Transverse colon (tissue), 4 donors: ENCODE data around the gene GSC2.

Experiments used
- EP300 ChIP-seq: sonication (generic); formaldehyde crosslinking; IDR thresholded peaks from one replicate; pipeline ENCODE4 v1.6.1; 2017; ENCODE audit warnings: antibody characterized with exemption, low read depth
- POLR2A ChIP-seq: fragments of 450-650 bp; IDR thresholded peaks from one replicate; pipeline ENCODE4 v1.6.1; 2016; ENCODE audit warnings: antibody characterized with exemption, mild to moderate bottlenecking, moderate library complexity
- POLR2AphosphoS5 ChIP-seq, 3 donors: sonication (generic); formaldehyde crosslinking; IDR thresholded peaks; one replicate each; pipeline ENCODE4 v1.6.1; 2016; ENCODE audit warnings: antibody characterized with exemption in 3 of 3
- TF ChIP-seq, protein P1 (sequence below), 5 experiments: fragments of 200-600 bp in 3 of 5; fragments of 450-650 bp in 2 of 5; sonication (generic) in 3 of 5; IDR thresholded peaks; 1 replicate in 2 of 5; 2 replicates in 3 of 5; pipeline ENCODE4 v1.5.1; 2016 to 2017; ENCODE audit warnings: antibody characterized with exemption in 5 of 5, inconsistent platforms in 3 of 5, mild to moderate bottlenecking in 2 of 5, moderate library complexity in 1 of 5

DNA sequence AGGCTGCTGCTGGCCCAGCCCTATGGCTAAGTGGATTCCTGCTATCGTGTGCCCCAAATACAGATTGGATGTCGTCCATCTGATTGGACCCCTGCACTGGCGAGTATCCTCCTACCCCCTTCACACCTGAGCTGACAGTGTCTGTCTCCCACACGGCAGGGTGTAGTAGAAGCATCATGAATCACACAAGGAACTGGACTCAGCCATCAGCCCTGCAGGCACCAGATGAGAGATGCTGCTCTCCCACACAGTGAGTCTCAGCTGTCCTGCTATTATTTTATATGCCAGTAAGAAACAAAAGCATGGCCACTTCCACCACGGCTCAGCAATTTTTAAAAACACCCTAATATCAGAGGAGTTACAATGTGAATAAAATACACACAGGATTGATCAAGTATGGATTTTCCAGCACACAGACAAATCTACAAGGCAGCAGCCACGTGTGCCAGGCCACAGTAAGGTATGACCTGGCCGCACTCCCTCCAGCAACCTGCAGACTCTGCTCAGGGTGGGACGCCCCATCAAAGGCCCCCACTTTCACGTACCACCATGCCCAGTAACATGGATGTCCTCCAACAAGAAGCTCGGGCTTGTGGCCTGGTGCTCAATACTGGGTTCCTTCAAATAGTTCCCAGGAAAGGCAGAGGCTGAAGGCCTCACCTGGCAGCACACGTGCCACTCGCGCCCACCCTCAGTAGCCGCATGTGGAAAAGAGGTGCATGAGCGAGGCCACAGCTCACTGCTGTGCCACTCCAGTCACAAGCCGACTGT, 44.9 kb upstream of the GSC2 start:
- TF ChIP-seq, protein P1, sequence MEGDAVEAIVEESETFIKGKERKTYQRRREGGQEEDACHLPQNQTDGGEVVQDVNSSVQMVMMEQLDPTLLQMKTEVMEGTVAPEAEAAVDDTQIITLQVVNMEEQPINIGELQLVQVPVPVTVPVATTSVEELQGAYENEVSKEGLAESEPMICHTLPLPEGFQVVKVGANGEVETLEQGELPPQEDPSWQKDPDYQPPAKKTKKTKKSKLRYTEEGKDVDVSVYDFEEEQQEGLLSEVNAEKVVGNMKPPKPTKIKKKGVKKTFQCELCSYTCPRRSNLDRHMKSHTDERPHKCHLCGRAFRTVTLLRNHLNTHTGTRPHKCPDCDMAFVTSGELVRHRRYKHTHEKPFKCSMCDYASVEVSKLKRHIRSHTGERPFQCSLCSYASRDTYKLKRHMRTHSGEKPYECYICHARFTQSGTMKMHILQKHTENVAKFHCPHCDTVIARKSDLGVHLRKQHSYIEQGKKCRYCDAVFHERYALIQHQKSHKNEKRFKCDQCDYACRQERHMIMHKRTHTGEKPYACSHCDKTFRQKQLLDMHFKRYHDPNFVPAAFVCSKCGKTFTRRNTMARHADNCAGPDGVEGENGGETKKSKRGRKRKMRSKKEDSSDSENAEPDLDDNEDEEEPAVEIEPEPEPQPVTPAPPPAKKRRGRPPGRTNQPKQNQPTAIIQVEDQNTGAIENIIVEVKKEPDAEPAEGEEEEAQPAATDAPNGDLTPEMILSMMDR (IDR thresholded peaks at IDR 0.05): no peak
- no peak for TF ChIP-seq POLR2A
- no peak for TF ChIP-seq EP300
- TF ChIP-seq POLR2AphosphoS5 (IDR thresholded peaks at IDR 0.05): no peak
